RWPE2 (cell line): ENCODE results near the gene FUBP3.

Source experiments
- ATAC-seq: fragments of 200-7000 bp; cut with Tn5 transposase; 3 replicates; pipeline ENCODE4 v1.9.1; 2021; ENCODE audit warnings: low read depth
- DNase-seq: peaks from one replicate; pipeline ENCODE4 v3.0.0-alpha.2; 2020; ENCODE audit warnings: low spot score
- H3K27ac ChIP-seq: fragments of 450-650 bp; 2 replicates; pipeline ENCODE4 v1.5.1; 2017; ENCODE audit warnings: mild to moderate bottlenecking; ENCODE audit not compliant: poor library complexity, severe bottlenecking
- H3K27me3 ChIP-seq: fragments of 250-450 bp; sonication (Bioruptor Pico); 2 replicates; pipeline ENCODE4 v1.5.1; 2021; ENCODE audit warnings: mild to moderate bottlenecking, moderate library complexity; ENCODE audit not compliant: insufficient read depth, poor library complexity, severe bottlenecking
- H3K36me3 ChIP-seq: fragments of 250-450 bp; sonication (Bioruptor Pico); 2 replicates; pipeline ENCODE4 v1.5.1; 2020; ENCODE audit warnings: low read depth, mild to moderate bottlenecking, moderate library complexity
- H3K4me1 ChIP-seq: fragments of 250-450 bp; sonication (Bioruptor Pico); 2 replicates; pipeline ENCODE4 v1.5.1; 2021; ENCODE audit warnings: mild to moderate bottlenecking, moderate library complexity; ENCODE audit not compliant: insufficient read depth, poor library complexity, severe bottlenecking
- H3K4me3 ChIP-seq: fragments of 250-450 bp; sonication (Bioruptor Pico); 2 replicates; pipeline ENCODE4 v1.5.1; 2021; ENCODE audit warnings: mild to moderate bottlenecking, moderate library complexity; ENCODE audit not compliant: severe bottlenecking
- H3K9me3 ChIP-seq: fragments of 250-450 bp; sonication (Bioruptor Pico); 2 replicates; pipeline ENCODE4 v1.5.1; 2021; ENCODE audit warnings: mild to moderate bottlenecking, moderate library complexity; ENCODE audit not compliant: severe bottlenecking
- TF ChIP-seq, protein P1 (sequence below): fragments of 450-650 bp; IDR thresholded peaks from one replicate; pipeline ENCODE4 v1.5.1; 2017; ENCODE audit warnings: mild to moderate bottlenecking, moderate library complexity; ENCODE audit not compliant: poor library complexity, severe bottlenecking

Gene FUBP3

DNA sequence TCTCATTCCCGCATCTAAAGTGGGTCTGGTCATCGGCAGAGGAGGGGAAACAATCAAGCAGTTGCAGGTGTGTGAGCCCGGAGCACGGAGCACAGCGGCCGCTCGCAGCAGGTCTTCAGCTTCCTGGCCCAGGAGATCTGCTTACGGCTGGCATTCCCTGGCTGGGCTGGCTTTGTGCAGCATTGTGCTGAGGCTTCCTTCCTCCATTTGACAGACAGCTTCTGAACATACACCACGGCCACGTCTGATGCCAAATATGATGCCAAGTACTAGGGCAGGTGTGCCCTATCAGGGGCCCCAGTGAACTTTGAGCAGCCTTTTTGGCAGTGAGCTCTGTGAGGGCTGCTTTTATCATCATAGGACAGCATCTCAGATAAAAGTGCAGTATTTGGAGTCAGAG is 37.1 kb downstream of the FUBP3 start:
- no peaks in the 10 kb centered on the region for H3K27me3 ChIP-seq
- H3K4me3 ChIP-seq = no peak overlapping the region
- no peak for ATAC-seq
- peaks cover 93% of the 10 kb centered on the region for H3K36me3 ChIP-seq
- TF ChIP-seq, protein P1, sequence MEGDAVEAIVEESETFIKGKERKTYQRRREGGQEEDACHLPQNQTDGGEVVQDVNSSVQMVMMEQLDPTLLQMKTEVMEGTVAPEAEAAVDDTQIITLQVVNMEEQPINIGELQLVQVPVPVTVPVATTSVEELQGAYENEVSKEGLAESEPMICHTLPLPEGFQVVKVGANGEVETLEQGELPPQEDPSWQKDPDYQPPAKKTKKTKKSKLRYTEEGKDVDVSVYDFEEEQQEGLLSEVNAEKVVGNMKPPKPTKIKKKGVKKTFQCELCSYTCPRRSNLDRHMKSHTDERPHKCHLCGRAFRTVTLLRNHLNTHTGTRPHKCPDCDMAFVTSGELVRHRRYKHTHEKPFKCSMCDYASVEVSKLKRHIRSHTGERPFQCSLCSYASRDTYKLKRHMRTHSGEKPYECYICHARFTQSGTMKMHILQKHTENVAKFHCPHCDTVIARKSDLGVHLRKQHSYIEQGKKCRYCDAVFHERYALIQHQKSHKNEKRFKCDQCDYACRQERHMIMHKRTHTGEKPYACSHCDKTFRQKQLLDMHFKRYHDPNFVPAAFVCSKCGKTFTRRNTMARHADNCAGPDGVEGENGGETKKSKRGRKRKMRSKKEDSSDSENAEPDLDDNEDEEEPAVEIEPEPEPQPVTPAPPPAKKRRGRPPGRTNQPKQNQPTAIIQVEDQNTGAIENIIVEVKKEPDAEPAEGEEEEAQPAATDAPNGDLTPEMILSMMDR = no peak
- H3K27ac ChIP-seq = no peak overlapping the region
- no peak for DNase-seq
- no peaks in the 10 kb centered on the region for H3K9me3 ChIP-seq
- H3K4me1 ChIP-seq = no peaks in the 10 kb centered on the region

DNA sequence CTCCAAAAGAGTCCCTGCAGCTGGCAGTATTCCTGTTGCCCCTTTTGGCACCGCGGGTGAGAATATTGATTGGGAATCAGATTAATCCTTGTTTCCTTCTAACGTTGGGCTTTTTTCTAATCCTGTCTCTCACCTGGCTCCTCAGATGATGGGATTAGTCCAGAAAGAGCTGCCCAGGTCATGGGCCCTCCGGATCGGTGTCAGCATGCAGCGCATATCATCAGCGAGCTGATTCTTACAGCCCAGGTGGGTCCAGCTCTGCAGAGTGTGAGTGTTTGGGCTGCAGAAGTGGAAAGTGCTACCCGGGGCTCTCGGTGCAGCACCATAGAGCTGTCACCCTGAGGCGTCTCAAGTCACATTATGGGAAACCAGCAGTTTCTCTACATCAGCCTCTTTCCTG is 44.1 kb downstream of the FUBP3 start:
- TF ChIP-seq, protein P1 = no peak
- DNase-seq = no peak
- Histone ChIP-seq H3K27ac (no peak overlapping the region), H3K9me3 (no peaks in the 10 kb centered on the region), H3K4me3 (no peak overlapping the region), H3K27me3 (no peaks in the 10 kb centered on the region), H3K36me3 (peaks cover 93% of the 10 kb centered on the region), H3K4me1 (no peaks in the 10 kb centered on the region)
- ATAC-seq = no peak

DNA sequence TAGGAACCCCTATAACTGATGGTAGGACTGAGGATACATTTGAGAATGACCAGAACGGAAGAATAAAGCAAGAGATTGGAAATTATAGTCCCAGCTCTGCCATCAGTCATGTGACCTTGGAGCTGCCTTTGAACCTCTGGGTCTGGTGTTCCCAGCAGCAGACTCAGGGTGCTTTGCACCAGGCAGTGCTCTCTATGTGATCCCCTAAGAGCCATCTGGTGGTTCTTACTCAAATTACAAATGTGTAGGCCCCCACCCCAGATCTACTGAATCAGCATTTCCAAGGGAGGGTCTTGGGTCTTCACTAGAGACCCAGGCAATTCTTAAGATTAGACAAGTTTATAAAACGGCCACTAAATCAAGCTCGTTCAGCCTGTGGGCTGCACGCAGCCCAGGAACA is 44.8 kb downstream of the FUBP3 start:
- DNase-seq (no peak), ATAC-seq (no peak)
- H3K27me3 ChIP-seq = no peaks in the 10 kb centered on the region
- peaks cover 91% of the 10 kb centered on the region for H3K36me3 ChIP-seq
- TF ChIP-seq, protein P1 = no peak
- no peaks in the 10 kb centered on the region for H3K4me1 ChIP-seq
- no peak overlapping the region for H3K4me3 ChIP-seq
- H3K27ac ChIP-seq = no peak overlapping the region
- no peaks in the 10 kb centered on the region for H3K9me3 ChIP-seq

DNA sequence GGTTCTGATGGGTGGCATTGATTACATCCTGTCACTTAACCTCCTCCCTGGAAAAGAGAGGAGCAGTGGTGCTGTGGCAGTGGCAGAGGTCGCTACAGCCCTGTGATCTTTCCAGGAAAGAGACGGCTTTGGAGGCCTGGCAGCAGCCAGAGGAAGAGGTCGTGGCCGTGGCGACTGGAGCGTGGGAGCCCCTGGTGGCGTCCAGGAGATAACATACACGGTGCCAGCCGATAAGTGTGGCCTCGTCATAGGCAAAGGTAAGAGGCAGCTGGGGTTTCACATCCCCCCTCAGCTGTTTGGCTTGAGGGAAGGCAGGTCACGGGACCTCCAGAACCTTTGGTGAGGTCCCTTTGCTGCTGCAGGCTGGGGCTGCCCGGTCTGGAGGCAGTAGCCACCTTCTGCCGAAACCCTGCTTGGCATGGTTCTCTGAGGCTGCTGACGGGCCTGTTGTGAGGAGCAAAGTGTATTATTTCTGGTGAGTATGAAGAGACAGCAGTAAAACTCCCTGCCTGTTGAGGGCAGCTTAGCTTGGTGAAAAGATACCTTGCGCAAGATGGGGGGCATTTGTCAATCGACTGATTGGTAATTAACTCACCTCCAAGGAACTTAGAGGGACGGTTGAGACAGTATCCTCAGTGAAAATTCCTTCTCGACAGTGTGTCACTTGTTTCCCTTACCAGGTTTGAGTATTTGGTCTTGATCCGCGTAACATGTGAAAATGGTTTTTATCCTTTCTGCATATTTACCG is 47.0 kb downstream of the FUBP3 start:
- no peaks in the 10 kb centered on the region for H3K9me3 ChIP-seq
- ATAC-seq = no peak
- peaks cover 88% of the 10 kb centered on the region for H3K36me3 ChIP-seq
- no peak for DNase-seq
- no peaks in the 10 kb centered on the region for H3K4me1 ChIP-seq
- TF ChIP-seq, protein P1 = no peak
- H3K4me3 ChIP-seq = no peak overlapping the region
- H3K27ac ChIP-seq = no peak overlapping the region
- H3K27me3 ChIP-seq = no peaks in the 10 kb centered on the region

DNA sequence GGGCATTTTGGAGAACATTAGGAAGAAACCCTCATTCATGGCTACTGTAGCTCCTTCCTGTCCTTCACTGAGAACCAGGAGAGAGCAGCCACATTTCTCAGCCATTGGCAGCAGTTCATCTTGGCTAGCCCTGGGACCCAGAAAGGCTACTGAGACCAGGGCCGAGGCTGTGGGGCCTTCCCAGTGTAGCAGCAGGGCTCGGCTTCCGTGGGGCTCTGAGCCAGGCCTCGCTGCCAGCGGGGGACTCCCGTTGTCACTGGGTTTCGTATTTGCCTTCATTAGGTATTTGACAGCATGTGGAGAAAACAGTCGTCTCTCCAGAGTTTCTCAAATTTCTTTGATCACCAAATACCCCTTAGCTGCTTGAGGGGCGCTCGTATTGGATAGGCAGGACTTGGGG is 47.7 kb downstream of the FUBP3 start:
- DNase-seq (no peak), ATAC-seq (no peak)
- Histone ChIP-seq H3K27ac (no peak overlapping the region), H3K4me1 (no peaks in the 10 kb centered on the region), H3K9me3 (no peaks in the 10 kb centered on the region), H3K4me3 (no peak overlapping the region), H3K27me3 (no peaks in the 10 kb centered on the region), H3K36me3 (peaks cover 88% of the 10 kb centered on the region)
- TF ChIP-seq, protein P1 = no peak
